ENCODE results near the gene INO80. TPM values are rescaled to one million over a fixed set of nuclear protein-coding genes. Genes with fewer than 3 reads are reported as not detected.

INO80 gene
- total RNA-seq, 4 donors from 2014 or later: 20.9 to 28.4 (median 25.1) TPM

GRCh38 chr15:41039121-41039520 lies 77.0 kb downstream of the INO80 start:
- no peak for TF ChIP-seq CTCF (IDR thresholded peaks at IDR 0.05; ENCODE audit: low read depth)

- no peak for TF ChIP-seq CTCF (IDR thresholded peaks at IDR 0.05; ENCODE audit: low read depth)
Measured at GRCh38 chr15:41032079-41032328, 84.1 kb downstream of the INO80 start.

DNA sequence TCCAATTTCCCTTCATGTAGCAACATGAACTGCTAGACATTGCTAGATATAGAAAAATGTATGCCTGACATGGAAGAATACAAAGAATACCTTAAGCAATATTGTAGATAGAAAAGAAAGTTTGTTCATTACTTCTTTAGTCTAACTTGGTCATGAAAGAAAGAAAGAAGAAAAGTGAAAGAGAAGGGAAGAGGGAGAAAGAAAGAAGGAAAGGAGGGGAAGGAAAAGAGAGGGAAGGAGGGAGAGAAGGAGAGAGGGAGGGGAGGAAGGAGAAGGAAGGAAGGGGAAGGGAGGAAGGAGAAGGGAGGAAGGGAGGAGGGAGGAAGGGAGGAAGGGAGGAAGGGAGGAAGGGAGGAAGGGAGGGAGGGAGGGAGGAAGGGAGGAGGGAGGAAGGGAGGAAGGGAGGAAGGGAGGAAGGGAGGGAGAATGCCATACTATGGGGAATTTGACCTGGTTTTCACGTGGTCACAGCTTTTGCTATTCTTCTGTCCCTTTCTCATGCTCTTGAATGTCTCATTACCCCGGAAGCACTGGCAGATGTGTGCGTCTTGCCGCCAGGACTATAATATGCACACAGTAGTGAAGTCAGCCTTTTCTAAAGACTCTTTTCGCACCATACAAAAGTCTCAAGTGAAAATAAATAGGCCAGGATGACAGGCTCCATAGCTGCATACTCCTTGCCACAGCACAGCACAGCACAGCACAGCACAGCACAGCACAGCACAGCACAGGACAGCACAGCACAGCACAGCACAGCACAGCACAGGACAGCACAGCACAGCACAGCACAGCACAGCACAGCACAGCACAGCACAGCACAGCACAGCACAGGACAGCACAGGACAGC lies 84.6 kb downstream of the INO80 start:
- no peak for TF ChIP-seq CTCF (IDR thresholded peaks at IDR 0.05; ENCODE audit: low read depth)

DNA sequence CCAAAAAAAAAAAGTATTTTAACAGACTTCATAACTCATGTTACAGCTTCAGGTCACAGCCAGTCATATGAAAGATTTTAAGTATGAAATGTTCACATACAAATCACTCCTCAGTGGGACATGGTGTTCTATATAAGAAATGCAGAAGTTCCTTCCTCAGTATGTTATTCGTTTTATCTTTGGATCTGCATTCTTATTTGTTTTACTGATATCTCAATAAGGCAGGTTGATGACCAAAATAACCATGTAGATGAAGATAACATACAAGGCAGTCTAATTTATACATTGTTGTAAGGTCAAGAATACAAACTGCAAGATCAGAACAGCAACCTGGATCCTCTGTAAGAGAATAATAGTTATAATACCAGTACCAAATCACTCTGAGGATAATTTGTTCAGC lies 87.2 kb downstream of the INO80 start:
- TF ChIP-seq CTCF (IDR thresholded peaks at IDR 0.05; ENCODE audit: low read depth): no peak

GRCh38 chr15:41025393-41025792 lies 90.7 kb downstream of the INO80 start:
- TF ChIP-seq CTCF (IDR thresholded peaks at IDR 0.05; ENCODE audit: low read depth): no peak

- TF ChIP-seq CTCF (IDR thresholded peaks at IDR 0.05; ENCODE audit: low read depth): no peak
Measured at GRCh38 chr15:41024885-41025284, 91.2 kb downstream of the INO80 start.

DNA sequence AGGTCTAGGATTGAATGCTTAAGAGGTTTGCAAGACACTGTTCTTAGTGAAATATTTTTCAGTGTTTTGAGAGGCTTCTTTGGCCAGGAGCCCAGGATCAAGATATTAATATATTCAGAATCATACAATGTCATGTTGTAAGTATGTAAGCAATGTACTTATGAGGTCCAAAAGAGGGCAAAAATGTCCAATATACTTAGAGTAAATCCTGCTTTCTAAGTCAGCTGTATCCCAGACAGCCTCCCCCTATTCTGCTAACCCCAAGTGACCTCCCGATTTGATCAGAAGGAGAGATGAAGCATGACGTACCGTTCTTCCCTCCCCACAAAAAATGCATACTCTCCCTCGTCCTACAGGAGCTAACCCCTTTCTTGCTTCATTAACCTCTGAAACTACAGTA lies 91.9 kb downstream of the INO80 start:
- no peak for TF ChIP-seq CTCF (IDR thresholded peaks at IDR 0.05; ENCODE audit: low read depth)

Data from subcutaneous adipose tissue (tissue), 4 donors.